Muscle layer of duodenum (tissue), 2 donors: Measurements from ENCODE around the gene DIS3L.
"Not testable (repeated sequence)": the region's sequence is repeated elsewhere in the genome, so short reads cannot be mapped to it uniquely, and the experiment has no call there.

Source experiments
- H3K27ac ChIP-seq: one replicate; pipeline ENCODE4 v1.7.0; 2013; ENCODE audit warnings: mild to moderate bottlenecking, low read length
- H3K27me3 ChIP-seq: one replicate; pipeline ENCODE4 v1.7.0; 2013; ENCODE audit warnings: low read depth, mild to moderate bottlenecking, control low read depth, low read length
- H3K36me3 ChIP-seq, 2 donors: one replicate each; pipeline ENCODE4 v1.7.0; 2013; ENCODE audit warnings: low read length in 2 of 2, control low read depth in 1 of 2, mild to moderate bottlenecking in 1 of 2; ENCODE audit not compliant: insufficient read depth in 2 of 2, control insufficient read depth in 1 of 2
- H3K4me1 ChIP-seq, 2 donors: one replicate each; pipeline ENCODE4 v1.7.0; 2013; ENCODE audit warnings: low read length in 2 of 2, mild to moderate bottlenecking in 2 of 2, control low read depth in 1 of 2, moderate library complexity in 1 of 2; ENCODE audit not compliant: insufficient read depth in 2 of 2, control insufficient read depth in 1 of 2
- H3K4me3 ChIP-seq, 2 donors: one replicate each; pipeline ENCODE4 v1.7.0; 2013; ENCODE audit warnings: low read length in 2 of 2, low read depth in 1 of 2, mild to moderate bottlenecking in 1 of 2
- H3K9me3 ChIP-seq, 2 donors: one replicate each; pipeline ENCODE4 v1.7.0; 2013; ENCODE audit warnings: low read length in 2 of 2, control low read depth in 1 of 2, mild to moderate bottlenecking in 1 of 2; ENCODE audit not compliant: control insufficient read depth in 1 of 2
- donor health status: healthy.

DIS3L gene

GRCh38 chr15:66293419-66294156 is at the start of gene DIS3L:
DIS3L (plus strand) TSS chr15:66293568; CDS start chr15:66293597, 29 bp downstream.
- H3K4me3 ChIP-seq = peak within 1 kb of the TSS; percentile 80 to 83
- H3K27me3 ChIP-seq = no peaks in the 10 kb centered on the region
- peaks cover 12 to 28% of the 10 kb centered on the region in 2 donors for H3K4me1 ChIP-seq
- peak within 1 kb of the TSS; percentile 91 for H3K27ac ChIP-seq
- H3K9me3 ChIP-seq = no peaks in the 10 kb centered on the region
- peaks cover 0 to 4% of the 10 kb centered on the region in 2 donors for H3K36me3 ChIP-seq

DNA sequence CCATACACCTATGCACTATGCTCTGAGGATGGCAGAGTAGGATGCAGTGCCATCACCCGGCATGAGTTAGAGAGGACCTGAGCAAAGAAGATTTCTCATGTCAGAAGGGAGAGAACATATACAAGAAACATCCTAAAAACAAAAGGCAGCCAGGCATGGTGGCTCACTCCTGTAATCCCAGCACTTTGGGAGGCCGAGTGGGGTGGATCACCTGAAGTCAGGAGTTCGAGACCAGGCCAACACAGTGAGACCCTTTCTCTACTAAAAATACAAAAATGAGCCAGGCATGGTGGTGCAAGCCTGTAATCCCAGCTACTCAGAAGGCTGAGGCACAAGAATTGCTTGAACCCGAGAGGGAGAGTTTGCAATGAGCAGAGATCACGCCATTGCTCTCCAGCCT is 47.5 kb upstream of the DIS3L start:
- H3K4me1 ChIP-seq, H3K27ac ChIP-seq, H3K9me3 ChIP-seq, H3K36me3 ChIP-seq, H3K27me3 ChIP-seq, H3K4me3 ChIP-seq: not testable (repeated sequence)

DNA sequence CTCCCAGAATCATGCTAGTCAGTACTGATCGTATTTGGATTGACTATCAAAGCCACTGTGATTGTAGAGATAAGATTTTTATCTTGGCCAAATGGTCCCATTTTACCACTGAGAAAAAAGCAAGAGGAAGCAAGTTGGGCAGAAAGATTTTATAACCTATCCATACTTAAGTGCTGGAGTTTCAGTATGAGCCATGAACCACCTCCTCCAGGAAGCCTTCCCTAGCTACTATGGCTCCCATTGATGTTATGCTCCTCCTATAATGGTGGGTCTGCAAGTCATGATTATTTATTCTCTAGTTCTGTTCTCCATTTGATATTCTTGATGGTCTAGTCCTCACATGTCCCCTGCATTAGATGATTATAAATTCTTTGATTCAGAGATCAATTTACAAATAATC is 46.4 kb upstream of the DIS3L start:
- H3K4me3 ChIP-seq = no peak overlapping the region
- H3K27me3 ChIP-seq = peaks cover 16% of the 10 kb centered on the region
- H3K36me3 ChIP-seq = no peaks in the 10 kb centered on the region
- no peaks in the 10 kb centered on the region for H3K9me3 ChIP-seq
- H3K4me1 ChIP-seq = no peaks in the 10 kb centered on the region
- no peak overlapping the region for H3K27ac ChIP-seq

GRCh38 chr15:66249605-66250174 is 43.7 kb upstream of the DIS3L start:
- Histone ChIP-seq H3K36me3 (no peaks in the 10 kb centered on the region), H3K4me3 (no peak overlapping the region), H3K4me1 (peaks cover 0 to 24% of the 10 kb centered on the region in 2 donors), H3K27ac (no peak overlapping the region), H3K27me3 (peaks cover 26% of the 10 kb centered on the region), H3K9me3 (no peaks in the 10 kb centered on the region)

- Histone ChIP-seq H3K27me3 (peaks cover 39% of the 10 kb centered on the region), H3K4me3 (no peak overlapping the region), H3K36me3 (no peaks in the 10 kb centered on the region), H3K9me3 (no peaks in the 10 kb centered on the region), H3K4me1 (peaks cover 0 to 24% of the 10 kb centered on the region in 2 donors), H3K27ac (no peak overlapping the region)
Measured at GRCh38 chr15:66251065-66251789, 42.1 kb upstream of the DIS3L start.

- H3K4me3 ChIP-seq = peak overlapping the region; percentile 70 to 84
- H3K4me1 ChIP-seq = peaks cover 0 to 24% of the 10 kb centered on the region in 2 donors
- no peaks in the 10 kb centered on the region for H3K9me3 ChIP-seq
- no peak overlapping the region for H3K27ac ChIP-seq
- peaks cover 40% of the 10 kb centered on the region for H3K27me3 ChIP-seq
- no peaks in the 10 kb centered on the region for H3K36me3 ChIP-seq
Measured at GRCh38 chr15:66251790-66252684, 41.3 kb upstream of the DIS3L start.

DNA sequence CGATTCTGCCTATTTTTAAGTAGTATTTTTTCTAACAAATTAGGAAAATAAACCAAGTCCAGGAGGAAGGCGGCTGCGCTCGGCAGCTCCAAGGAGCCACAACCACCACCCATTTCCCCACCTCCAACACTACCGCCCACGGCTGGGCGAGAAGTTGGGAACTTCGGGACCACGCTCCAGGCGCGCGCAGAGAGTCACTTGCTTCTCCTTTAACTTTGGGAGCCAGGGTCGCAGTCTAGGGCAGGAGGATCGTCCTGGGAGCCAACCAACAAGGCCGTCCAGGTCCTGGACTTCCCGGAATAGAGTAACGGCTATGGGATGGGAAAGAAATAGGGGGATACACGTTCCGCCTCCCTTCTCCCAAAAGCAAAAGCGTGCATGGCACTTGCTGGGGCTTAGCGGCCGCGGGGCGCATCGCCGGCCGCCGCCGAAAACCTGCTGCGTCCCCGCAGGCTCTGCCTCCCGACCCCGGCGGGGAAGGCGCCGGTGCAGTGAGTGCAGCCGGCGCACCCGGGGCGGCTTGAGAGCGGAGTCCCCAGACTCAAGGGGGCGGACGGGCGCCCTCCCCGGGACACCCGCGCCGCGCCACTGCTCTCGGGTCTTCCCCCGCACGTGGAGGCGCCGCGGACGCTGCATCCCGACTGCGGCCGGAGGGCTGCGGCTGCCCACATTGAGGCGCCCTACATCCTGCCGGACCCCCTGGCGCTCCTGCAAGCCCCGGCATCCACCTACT is 40.5 kb upstream of the DIS3L start:
- no peak overlapping the region for H3K27ac ChIP-seq
- no peaks in the 10 kb centered on the region for H3K36me3 ChIP-seq
- H3K4me3 ChIP-seq = peak overlapping the region; percentile 70 to 84
- H3K4me1 ChIP-seq = peaks cover 0 to 24% of the 10 kb centered on the region in 2 donors
- H3K9me3 ChIP-seq = no peaks in the 10 kb centered on the region
- H3K27me3 ChIP-seq = peaks cover 40% of the 10 kb centered on the region

GRCh38 chr15:66253418-66254088 is 39.8 kb upstream of the DIS3L start, which contains the start of gene MEGF11:
MEGF11 (minus strand) TSS chr15:66253750; CDS start chr15:66128403, 125,347 bp downstream.
- peak within 1 kb of the TSS; percentile 70 to 84 for H3K4me3 ChIP-seq
- peaks cover 0 to 24% of the 10 kb centered on the region in 2 donors for H3K4me1 ChIP-seq
- H3K9me3 ChIP-seq = no peaks in the 10 kb centered on the region
- H3K27ac ChIP-seq = no peak within 1 kb of the TSS
- H3K36me3 ChIP-seq = no peaks in the 10 kb centered on the region
- peaks cover 40% of the 10 kb centered on the region for H3K27me3 ChIP-seq

GRCh38 chr15:66254089-66254950 is 39.0 kb upstream of the DIS3L start:
- Histone ChIP-seq H3K27me3 (peaks cover 40% of the 10 kb centered on the region), H3K27ac (no peak overlapping the region)

More at GRCh38 chr15:66254089-66254950, 39.0 kb upstream of the DIS3L start:
- Histone ChIP-seq H3K36me3 (no peaks in the 10 kb centered on the region), H3K4me3 (peak overlapping the region; percentile 60 to 84), H3K9me3 (no peaks in the 10 kb centered on the region), H3K4me1 (peaks cover 0 to 24% of the 10 kb centered on the region in 2 donors)
